GM23248 (cell line): ENCODE results near the gene SIDT2.

Experiments used
- EZH2 ChIP-seq: fragments of 200-600 bp; sonication (generic); IDR thresholded peaks from 2 replicates; pipeline ENCODE4 v1.6.1; 2018; ENCODE audit warnings: antibody characterized with exemption, mild to moderate bottlenecking; ENCODE audit not compliant: insufficient read depth, poor library complexity, severe bottlenecking
- EZH2phosphoT487 ChIP-seq: fragments of 200-600 bp; sonication (generic); IDR thresholded peaks from 2 replicates; pipeline ENCODE4 v1.6.1; 2018; ENCODE audit warnings: antibody characterized with exemption, moderate library complexity, mild to moderate bottlenecking, low read depth; ENCODE audit not compliant: insufficient read depth

- no peak for TF ChIP-seq EZH2phosphoT487
- no peak for TF ChIP-seq EZH2
These were observed 39.8 kb downstream of the SIDT2 start for GRCh38 chr11:117218133-117218915.
